Ishikawa (cell line): ENCODE data around the gene RELN.

Experiments used
- CEBPB ChIP-seq: IDR thresholded peaks from 2 replicates; pipeline ENCODE4 v1.6.1; 2012
- CREB1 ChIP-seq: IDR thresholded peaks from 2 replicates; pipeline ENCODE4 v1.6.1; 2012; ENCODE audit warnings: low read depth
- EGR1 ChIP-seq: IDR thresholded peaks from 2 replicates; pipeline ENCODE4 v1.6.1; 2012
- EP300 ChIP-seq: IDR thresholded peaks from 2 replicates; pipeline ENCODE4 v1.6.1; 2012; ENCODE audit warnings: borderline replicate concordance
- FOXM1 ChIP-seq: IDR thresholded peaks from 2 replicates; pipeline ENCODE4 v1.6.1; 2012; ENCODE audit warnings: low read depth, borderline replicate concordance
- MAX ChIP-seq: IDR thresholded peaks from 2 replicates; pipeline ENCODE4 v1.6.1; 2012
- NFIC ChIP-seq: IDR thresholded peaks from 2 replicates; pipeline ENCODE4 v1.6.1; 2012
- RAD21 ChIP-seq: IDR thresholded peaks from 2 replicates; pipeline ENCODE4 v1.6.1; 2012; ENCODE audit warnings: low read depth
- REST ChIP-seq: IDR thresholded peaks from 2 replicates; pipeline ENCODE4 v1.6.1; 2012; ENCODE audit warnings: low read depth, mild to moderate bottlenecking
- TAF1 ChIP-seq: IDR thresholded peaks from 2 replicates; pipeline ENCODE4 v1.6.1; 2012; ENCODE audit warnings: low read depth, mild to moderate bottlenecking
- TCF12 ChIP-seq: IDR thresholded peaks from 2 replicates; pipeline ENCODE4 v1.6.1; 2012; ENCODE audit warnings: low read depth
- TEAD4 ChIP-seq: IDR thresholded peaks from 2 replicates; pipeline ENCODE4 v1.6.1; 2012
- USF1 ChIP-seq: IDR thresholded peaks from 2 replicates; pipeline ENCODE4 v1.6.1; 2012
- YY1 ChIP-seq: IDR thresholded peaks from 2 replicates; pipeline ENCODE4 v1.6.1; 2012; ENCODE audit warnings: low read depth

GRCh38 chr7:103525937-103526336, 463.5 kb downstream of the RELN start:
- TF ChIP-seq RAD21: no peak
- TF ChIP-seq TCF12: no peak
- TF ChIP-seq MAX: no peak
- TF ChIP-seq FOXM1: no peak
- no peak for TF ChIP-seq YY1
- no peak for TF ChIP-seq TAF1
- no peak for TF ChIP-seq CREB1
- TF ChIP-seq REST: no peak
- no peak for TF ChIP-seq CEBPB
- TF ChIP-seq EP300: no peak
- TF ChIP-seq EGR1: no peak
- TF ChIP-seq USF1: no peak
- no peak for TF ChIP-seq TEAD4
- TF ChIP-seq NFIC: no peak
